MM.1S (cell line): ENCODE results near the gene CLEC2L.

ENCODE experiments used
- DNase-seq: peaks from one replicate; pipeline ENCODE4 v3.0.0-alpha.2; 2015
- H2AFZ ChIP-seq: fragments of 300-600 bp; sonication (generic); 2 replicates; pipeline ENCODE4 v1.6.0; 2016; ENCODE audit warnings: antibody characterized with exemption, low read length
- H3F3A ChIP-seq: fragments of 300-600 bp; sonication (generic); 2 replicates; pipeline ENCODE4 v1.6.1; 2016; ENCODE audit warnings: mild to moderate bottlenecking, antibody characterized with exemption, low read length, moderate library complexity, mixed read lengths; ENCODE audit not compliant: insufficient read depth
- H3K27ac ChIP-seq: fragments of 300-600 bp; sonication (generic); 2 replicates; pipeline ENCODE4 v1.5.1; 2016; ENCODE audit warnings: mild to moderate bottlenecking, low read length
- H3K27me3 ChIP-seq: fragments of 300-600 bp; sonication (generic); replicated peaks from 2 replicates; pipeline ENCODE4 v1.6.0; 2016; ENCODE audit warnings: low read length; ENCODE audit not compliant: insufficient read depth
- H3K36me3 ChIP-seq: fragments of 300-600 bp; sonication (generic); replicated peaks from 2 replicates; pipeline ENCODE4 v1.6.1; 2016; ENCODE audit warnings: mild to moderate bottlenecking, low read length, mixed read lengths; ENCODE audit not compliant: insufficient read depth
- H3K4me1 ChIP-seq: fragments of 300-600 bp; sonication (generic); 2 replicates; pipeline ENCODE4 v1.6.1; 2016; ENCODE audit warnings: low read length, mixed read lengths
- H3K4me2 ChIP-seq: fragments of 300-600 bp; sonication (generic); 2 replicates; pipeline ENCODE4 v1.6.0; 2016; ENCODE audit warnings: low read depth, low read length
- H3K4me3 ChIP-seq: fragments of 300-600 bp; sonication (generic); 2 replicates; pipeline ENCODE4 v1.5.1; 2016; ENCODE audit warnings: low read length, mixed read lengths
- H3K79me2 ChIP-seq: fragments of 300-600 bp; sonication (generic); 2 replicates; pipeline ENCODE4 v1.6.1; 2016; ENCODE audit warnings: mixed run types, low read length, mixed read lengths
- H3K9ac ChIP-seq: fragments of 300-600 bp; sonication (generic); 2 replicates; pipeline ENCODE4 v1.6.1; 2016; ENCODE audit warnings: low read length, mixed read lengths
- H3K9me2 ChIP-seq: fragments of 300-600 bp; sonication (generic); replicated peaks from 2 replicates; pipeline ENCODE4 v1.6.1; 2016; ENCODE audit warnings: mild to moderate bottlenecking, low read length, mixed read lengths; ENCODE audit not compliant: insufficient read depth
- H3K9me3 ChIP-seq: fragments of 300-600 bp; sonication (generic); replicated peaks from 2 replicates; pipeline ENCODE4 v1.6.1; 2016; ENCODE audit warnings: mild to moderate bottlenecking, low read length, mixed read lengths; ENCODE audit not compliant: insufficient read depth
- H4K20me1 ChIP-seq: fragments of 300-600 bp; sonication (generic); 2 replicates; pipeline ENCODE4 v1.6.1; 2016; ENCODE audit warnings: mild to moderate bottlenecking, low read length, moderate library complexity, mixed read lengths; ENCODE audit not compliant: insufficient read depth
- CTCF ChIP-seq: fragments of 300-600 bp; sonication (generic); IDR thresholded peaks from 2 replicates; pipeline ENCODE4 v1.5.1; 2016; ENCODE audit warnings: antibody characterized with exemption, low read length, mixed read lengths
- EZH2 ChIP-seq: fragments of 300-600 bp; sonication (generic); optimal IDR thresholded peaks from 2 replicates; pipeline ENCODE3; 2017; ENCODE audit warnings: low read depth, mild to moderate bottlenecking, antibody characterized with exemption, low read length, mixed read lengths
- EZH2phosphoT487 ChIP-seq: fragments of 300-600 bp; sonication (generic); IDR thresholded peaks from 2 replicates; pipeline ENCODE4 v1.6.1; 2018; ENCODE audit warnings: antibody characterized with exemption, low read length

The CLEC2L gene

GRCh38 chr7:139496528-139496927 lies 27.0 kb upstream of the CLEC2L start:
- Histone ChIP-seq H3K27me3 (no peaks in the 10 kb centered on the region), H4K20me1 (no peaks in the 10 kb centered on the region), H3K36me3 (no peaks in the 10 kb centered on the region), H3K9me3 (no peaks in the 10 kb centered on the region), H3K4me1 (peaks cover 19% of the 10 kb centered on the region), H3K4me2 (no peak overlapping the region), H2AFZ (no peak overlapping the region), H3K27ac (no peak overlapping the region), H3K9ac (no peak overlapping the region), H3K4me3 (no peak overlapping the region), H3F3A (peaks cover 12% of the 10 kb centered on the region), H3K79me2 (no peaks in the 10 kb centered on the region), H3K9me2 (no peaks in the 10 kb centered on the region)
- TF ChIP-seq EZH2phosphoT487 (no peak), EZH2 (no peak), CTCF (no peak)
- DNase-seq: no peak

- Histone ChIP-seq H3K4me1 (peaks cover 4% of the 10 kb centered on the region), H3K9me3 (no peaks in the 10 kb centered on the region), H3K36me3 (no peaks in the 10 kb centered on the region), H3K9me2 (no peaks in the 10 kb centered on the region), H4K20me1 (no peaks in the 10 kb centered on the region), H3K79me2 (no peaks in the 10 kb centered on the region), H3K4me3 (no peak overlapping the region), H3K27ac (no peak overlapping the region), H3K9ac (no peak overlapping the region), H3K4me2 (peak overlapping the region; percentile 58), H3K27me3 (no peaks in the 10 kb centered on the region), H3F3A (no peaks in the 10 kb centered on the region), H2AFZ (no peak overlapping the region)
- TF ChIP-seq EZH2 (no peak), EZH2phosphoT487 (no peak), CTCF (no peak)
- DNase-seq: no peak
These were observed 22.7 kb upstream of the CLEC2L start for GRCh38 chr7:139500770-139501138.

- no peaks in the 10 kb centered on the region for H3K9me2 ChIP-seq
- H3K9me3 ChIP-seq: no peaks in the 10 kb centered on the region
- H3K4me1 ChIP-seq: no peaks in the 10 kb centered on the region
- no peaks in the 10 kb centered on the region for H4K20me1 ChIP-seq
- H3K27me3 ChIP-seq: no peaks in the 10 kb centered on the region
- no peak overlapping the region for H3K27ac ChIP-seq
- H3K79me2 ChIP-seq: no peaks in the 10 kb centered on the region
- no peaks in the 10 kb centered on the region for H3F3A ChIP-seq
- DNase-seq: no peak
- H3K4me2 ChIP-seq: no peak overlapping the region
- no peak overlapping the region for H3K9ac ChIP-seq
- no peak overlapping the region for H3K4me3 ChIP-seq
- no peaks in the 10 kb centered on the region for H3K36me3 ChIP-seq
- no peak for TF ChIP-seq EZH2phosphoT487
- TF ChIP-seq EZH2: no peak
- TF ChIP-seq CTCF: no peak
- no peak overlapping the region for H2AFZ ChIP-seq
These were observed 21.3 kb upstream of the CLEC2L start for GRCh38 chr7:139502226-139502625.

- Histone ChIP-seq H3K4me1 (no peaks in the 10 kb centered on the region), H3K4me3 (no peak overlapping the region), H3K9ac (no peak overlapping the region), H3F3A (no peaks in the 10 kb centered on the region), H3K27me3 (no peaks in the 10 kb centered on the region), H2AFZ (no peak overlapping the region), H3K4me2 (no peak overlapping the region), H3K9me2 (no peaks in the 10 kb centered on the region), H3K27ac (no peak overlapping the region), H4K20me1 (no peaks in the 10 kb centered on the region), H3K9me3 (no peaks in the 10 kb centered on the region), H3K36me3 (no peaks in the 10 kb centered on the region), H3K79me2 (no peaks in the 10 kb centered on the region)
- no peak for DNase-seq
- no peak for TF ChIP-seq EZH2
- peak; percentile 38 for TF ChIP-seq CTCF
- no peak for TF ChIP-seq EZH2phosphoT487
These were observed 17.9 kb upstream of the CLEC2L start for GRCh38 chr7:139505563-139505962.
